NB4 (cell line): ENCODE measurements around the gene SLC35A3.

Experiments
- POLR2A ChIP-seq: IDR thresholded peaks from 2 replicates; pipeline ENCODE4 v1.6.1; 2011; ENCODE audit warnings: mild to moderate bottlenecking; ENCODE audit not compliant: insufficient read length; ENCODE audit errors: extremely low read depth
- TF ChIP-seq, protein P1 (sequence below): IDR thresholded peaks from one replicate; pipeline ENCODE4 v1.5.1; 2012; ENCODE audit warnings: low read depth, low read length

- no peak for TF ChIP-seq POLR2A
- TF ChIP-seq, protein P1, sequence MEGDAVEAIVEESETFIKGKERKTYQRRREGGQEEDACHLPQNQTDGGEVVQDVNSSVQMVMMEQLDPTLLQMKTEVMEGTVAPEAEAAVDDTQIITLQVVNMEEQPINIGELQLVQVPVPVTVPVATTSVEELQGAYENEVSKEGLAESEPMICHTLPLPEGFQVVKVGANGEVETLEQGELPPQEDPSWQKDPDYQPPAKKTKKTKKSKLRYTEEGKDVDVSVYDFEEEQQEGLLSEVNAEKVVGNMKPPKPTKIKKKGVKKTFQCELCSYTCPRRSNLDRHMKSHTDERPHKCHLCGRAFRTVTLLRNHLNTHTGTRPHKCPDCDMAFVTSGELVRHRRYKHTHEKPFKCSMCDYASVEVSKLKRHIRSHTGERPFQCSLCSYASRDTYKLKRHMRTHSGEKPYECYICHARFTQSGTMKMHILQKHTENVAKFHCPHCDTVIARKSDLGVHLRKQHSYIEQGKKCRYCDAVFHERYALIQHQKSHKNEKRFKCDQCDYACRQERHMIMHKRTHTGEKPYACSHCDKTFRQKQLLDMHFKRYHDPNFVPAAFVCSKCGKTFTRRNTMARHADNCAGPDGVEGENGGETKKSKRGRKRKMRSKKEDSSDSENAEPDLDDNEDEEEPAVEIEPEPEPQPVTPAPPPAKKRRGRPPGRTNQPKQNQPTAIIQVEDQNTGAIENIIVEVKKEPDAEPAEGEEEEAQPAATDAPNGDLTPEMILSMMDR = no peak
Observed at GRCh38 chr1:99963041-99963795, 6.6 kb upstream of the SLC35A3 start.
